ENCODE measurements around the gene GPHN. TPM values are rescaled to one million over a fixed set of nuclear protein-coding genes. Genes with fewer than 3 reads are reported as not detected.

Gene GPHN
- total and polyA plus RNA-seq, 11 donors: 15.2 to 37.1 (median 30.1) TPM

GRCh38 chr14:66959437-66960050 is 451.6 kb downstream of the GPHN start:
- Histone ChIP-seq H3K27ac (no peak overlapping the region), H3K36me3 (peaks cover 0 to 20% (median 0%) of the 10 kb centered on the region in 9 donors), H3K4me3 (no peak overlapping the region), H3K27me3 (no peaks in the 10 kb centered on the region), H3K4me1 (no peaks in the 10 kb centered on the region), H3K9me3 (peaks cover 0 to 36% (median 14%) of the 10 kb centered on the region in 12 donors)
- 77 to 95% (median 83%) methylated on average over 3 of the region's 3 CpGs for WGBS, 4 donors
- TF ChIP-seq POLR2A (IDR thresholded peaks at IDR 0.05): no peak
- TF ChIP-seq, protein P1, sequence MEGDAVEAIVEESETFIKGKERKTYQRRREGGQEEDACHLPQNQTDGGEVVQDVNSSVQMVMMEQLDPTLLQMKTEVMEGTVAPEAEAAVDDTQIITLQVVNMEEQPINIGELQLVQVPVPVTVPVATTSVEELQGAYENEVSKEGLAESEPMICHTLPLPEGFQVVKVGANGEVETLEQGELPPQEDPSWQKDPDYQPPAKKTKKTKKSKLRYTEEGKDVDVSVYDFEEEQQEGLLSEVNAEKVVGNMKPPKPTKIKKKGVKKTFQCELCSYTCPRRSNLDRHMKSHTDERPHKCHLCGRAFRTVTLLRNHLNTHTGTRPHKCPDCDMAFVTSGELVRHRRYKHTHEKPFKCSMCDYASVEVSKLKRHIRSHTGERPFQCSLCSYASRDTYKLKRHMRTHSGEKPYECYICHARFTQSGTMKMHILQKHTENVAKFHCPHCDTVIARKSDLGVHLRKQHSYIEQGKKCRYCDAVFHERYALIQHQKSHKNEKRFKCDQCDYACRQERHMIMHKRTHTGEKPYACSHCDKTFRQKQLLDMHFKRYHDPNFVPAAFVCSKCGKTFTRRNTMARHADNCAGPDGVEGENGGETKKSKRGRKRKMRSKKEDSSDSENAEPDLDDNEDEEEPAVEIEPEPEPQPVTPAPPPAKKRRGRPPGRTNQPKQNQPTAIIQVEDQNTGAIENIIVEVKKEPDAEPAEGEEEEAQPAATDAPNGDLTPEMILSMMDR (IDR thresholded peaks at IDR 0.05): no peak
- intact Hi-C loops (cut with DNase I): no loop called here
- DNase-seq (no peak), ATAC-seq (no peak)

- DNase-seq (no peak), ATAC-seq (no peak)
- Histone ChIP-seq H3K9me3 (peaks cover 0 to 3% (median 0%) of the 10 kb centered on the region in 12 donors), H3K36me3 (peaks cover 0 to 16% (median 9%) of the 10 kb centered on the region in 9 donors), H3K27me3 (no peaks in the 10 kb centered on the region), H3K27ac (no peak overlapping the region), H3K4me1 (no peaks in the 10 kb centered on the region), H3K4me3 (no peak overlapping the region)
- TF ChIP-seq POLR2A (IDR thresholded peaks at IDR 0.05): no peak
- TF ChIP-seq, protein P1 (IDR thresholded peaks at IDR 0.05): no peak
- intact Hi-C loops (cut with DNase I): no loop called here
Measured at GRCh38 chr14:66965831-66966230, 457.9 kb downstream of the GPHN start.

DNA sequence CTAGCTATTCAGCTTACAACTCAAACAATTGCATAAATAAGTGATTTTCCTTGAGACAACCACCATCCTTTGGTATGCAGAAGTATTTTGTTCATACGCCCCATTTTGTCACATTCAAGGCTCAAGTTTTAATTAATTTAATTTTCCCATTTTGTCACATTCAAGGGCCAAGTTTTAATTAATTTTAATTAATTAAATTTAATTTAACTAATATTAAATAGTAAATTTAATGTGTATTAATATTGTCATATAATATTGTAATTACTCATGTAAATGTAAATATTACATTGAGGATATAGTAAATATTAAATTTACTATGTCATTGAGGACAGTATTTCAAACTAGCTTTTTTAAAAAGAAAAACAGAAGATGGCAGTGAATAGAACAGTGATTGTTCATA is 464.5 kb downstream of the GPHN start:
- H3K4me1 ChIP-seq: no peaks in the 10 kb centered on the region
- intact Hi-C loops (cut with DNase I): no loop called here
- ATAC-seq (no peak), DNase-seq (no peak)
- no peaks in the 10 kb centered on the region for H3K27me3 ChIP-seq
- H3K9me3 ChIP-seq: no peaks in the 10 kb centered on the region
- H3K4me3 ChIP-seq: no peak overlapping the region
- 95 to 99% (median 98%) methylated on average over 1 of the region's 1 CpG for WGBS, 4 donors
- no peak overlapping the region for H3K27ac ChIP-seq
- H3K36me3 ChIP-seq: peaks cover 0 to 8% (median 0%) of the 10 kb centered on the region in 9 donors
- TF ChIP-seq POLR2A (IDR thresholded peaks at IDR 0.05): no peak
- TF ChIP-seq, protein P1 (IDR thresholded peaks at IDR 0.05): no peak

- Histone ChIP-seq H3K27me3 (no peaks in the 10 kb centered on the region), H3K36me3 (peaks cover 0 to 8% (median 0%) of the 10 kb centered on the region in 9 donors), H3K4me1 (no peaks in the 10 kb centered on the region), H3K9me3 (no peaks in the 10 kb centered on the region), H3K4me3 (no peak overlapping the region), H3K27ac (no peak overlapping the region)
- intact Hi-C loops (cut with DNase I): no loop called here
- DNase-seq (no peak), ATAC-seq (no peak)
- TF ChIP-seq POLR2A (IDR thresholded peaks at IDR 0.05): no peak
- TF ChIP-seq, protein P1 (IDR thresholded peaks at IDR 0.05): no peak
Measured at GRCh38 chr14:66974397-66975025, 466.6 kb downstream of the GPHN start.

Data from heart left ventricle (tissue), 16 donors.